Activated T-cell treated with anti-CD3 and anti-CD28 coated beads, Interleukin-2, amount 50 U/mL, for 1 hour (primary cell): ENCODE measurements around the gene ONECUT3.

ENCODE experiments used
- DNase-seq: peaks from one replicate; pipeline ENCODE4 v3.0.0-alpha.2; 2020

Gene ONECUT3

GRCh38 chr19:1742989-1743696 lies 10.2 kb upstream of the ONECUT3 start:
- DNase-seq, result no peak

- no peak for DNase-seq
These were observed 9.1 kb upstream of the ONECUT3 start for GRCh38 chr19:1744133-1744665.

DNA sequence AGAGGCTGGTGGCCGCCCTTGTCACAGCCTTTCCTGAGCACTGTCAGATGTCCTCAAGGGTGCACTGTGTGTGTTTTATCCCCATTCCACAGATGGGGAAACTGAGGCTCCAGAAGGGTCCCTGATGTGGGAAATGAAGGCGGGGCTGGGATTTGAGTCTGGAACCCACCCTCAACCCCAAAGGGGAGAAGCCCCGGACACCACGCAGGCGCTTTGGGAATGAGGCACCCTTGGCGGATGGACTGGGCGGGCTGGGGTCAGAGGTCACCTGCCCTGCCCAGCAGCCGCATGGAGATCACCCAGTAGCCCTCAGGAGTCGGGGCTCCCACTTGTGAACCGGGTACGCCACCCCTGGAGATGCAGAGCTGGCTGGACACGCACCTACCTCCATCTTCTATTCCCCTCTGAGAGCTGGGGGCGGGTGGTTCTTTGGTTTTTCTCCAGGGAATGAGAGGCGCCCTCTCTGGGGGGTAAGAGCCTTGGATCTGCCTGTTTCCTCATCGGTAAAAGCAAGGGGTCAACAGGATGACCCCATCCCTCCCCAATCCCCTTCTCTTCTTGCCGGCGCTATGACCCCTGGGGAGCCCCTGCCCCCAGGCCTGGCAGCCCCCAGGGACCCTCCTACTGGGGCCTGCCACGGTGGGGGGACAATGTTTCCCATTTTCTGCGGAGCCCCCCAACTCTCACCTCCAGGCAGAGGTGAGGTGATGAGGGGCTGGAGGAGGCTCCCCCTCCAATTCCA lies 8.3 kb upstream of the ONECUT3 start:
- DNase-seq, result no peak

DNA sequence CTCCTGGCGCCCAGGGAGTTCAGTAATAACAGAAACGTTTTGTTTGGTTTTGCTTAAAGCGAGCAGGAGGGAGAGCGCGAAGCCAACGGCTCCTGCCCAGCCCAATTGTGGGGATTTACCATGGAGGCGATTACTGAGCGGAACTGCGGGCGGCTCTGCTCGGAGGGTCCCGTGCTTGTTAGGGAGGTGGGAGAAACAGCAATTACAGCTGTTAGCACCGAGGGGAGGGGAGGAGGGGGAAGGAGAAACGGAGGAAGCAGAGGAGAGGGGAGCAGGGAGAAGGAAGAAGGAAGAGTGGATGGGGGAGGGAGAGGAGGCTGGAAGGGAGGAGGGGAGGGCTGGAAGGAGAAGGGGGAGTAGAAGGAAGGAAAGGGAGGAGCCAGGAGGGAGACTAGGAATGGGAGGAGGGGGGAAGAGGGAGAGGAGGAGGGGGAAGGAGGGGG lies 7.7 kb upstream of the ONECUT3 start:
- DNase-seq, result no peak

DNA sequence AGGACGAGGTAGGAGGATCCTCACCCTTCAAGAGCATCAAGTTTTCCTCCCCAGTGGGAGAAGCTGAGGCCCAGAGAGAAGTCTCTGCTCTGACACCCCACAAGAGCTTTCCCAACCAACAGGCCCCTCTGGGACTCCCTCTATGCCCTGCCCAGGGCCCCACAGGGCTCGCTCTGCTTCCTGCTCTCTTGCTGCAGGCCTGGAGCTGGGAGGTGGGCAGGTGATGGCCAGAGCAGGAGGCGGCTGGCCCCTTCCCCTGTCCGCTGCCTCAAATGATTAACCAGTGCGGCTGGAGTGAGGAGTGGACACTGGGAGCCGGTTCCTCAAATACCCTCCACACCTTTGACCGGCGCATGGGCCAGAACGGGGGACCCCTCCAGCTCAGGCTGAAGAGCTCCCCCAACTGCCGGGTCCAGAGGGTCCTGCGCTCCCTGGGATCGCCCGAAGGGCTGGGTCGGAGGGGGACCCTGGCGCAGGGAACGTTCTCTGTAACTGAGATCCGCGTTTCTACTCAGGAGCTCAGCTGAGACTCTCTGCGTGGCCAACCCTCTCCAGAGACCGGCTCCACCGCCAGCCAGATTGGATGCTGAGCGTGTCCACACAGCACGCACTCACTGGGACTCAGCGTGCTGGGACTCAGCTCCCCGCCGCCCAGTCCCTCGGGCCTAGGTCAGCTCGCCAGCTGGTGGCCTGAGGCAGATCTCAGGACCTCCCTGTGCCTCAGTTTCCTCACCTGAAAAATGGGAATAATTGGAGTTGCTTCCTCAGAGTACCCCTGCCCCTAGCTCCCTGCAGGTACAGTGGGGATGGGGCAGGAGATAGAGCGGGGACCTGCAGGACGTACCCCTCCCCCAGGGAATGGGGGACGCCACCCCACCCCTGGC lies 6.7 kb upstream of the ONECUT3 start:
- DNase-seq, result no peak

DNA sequence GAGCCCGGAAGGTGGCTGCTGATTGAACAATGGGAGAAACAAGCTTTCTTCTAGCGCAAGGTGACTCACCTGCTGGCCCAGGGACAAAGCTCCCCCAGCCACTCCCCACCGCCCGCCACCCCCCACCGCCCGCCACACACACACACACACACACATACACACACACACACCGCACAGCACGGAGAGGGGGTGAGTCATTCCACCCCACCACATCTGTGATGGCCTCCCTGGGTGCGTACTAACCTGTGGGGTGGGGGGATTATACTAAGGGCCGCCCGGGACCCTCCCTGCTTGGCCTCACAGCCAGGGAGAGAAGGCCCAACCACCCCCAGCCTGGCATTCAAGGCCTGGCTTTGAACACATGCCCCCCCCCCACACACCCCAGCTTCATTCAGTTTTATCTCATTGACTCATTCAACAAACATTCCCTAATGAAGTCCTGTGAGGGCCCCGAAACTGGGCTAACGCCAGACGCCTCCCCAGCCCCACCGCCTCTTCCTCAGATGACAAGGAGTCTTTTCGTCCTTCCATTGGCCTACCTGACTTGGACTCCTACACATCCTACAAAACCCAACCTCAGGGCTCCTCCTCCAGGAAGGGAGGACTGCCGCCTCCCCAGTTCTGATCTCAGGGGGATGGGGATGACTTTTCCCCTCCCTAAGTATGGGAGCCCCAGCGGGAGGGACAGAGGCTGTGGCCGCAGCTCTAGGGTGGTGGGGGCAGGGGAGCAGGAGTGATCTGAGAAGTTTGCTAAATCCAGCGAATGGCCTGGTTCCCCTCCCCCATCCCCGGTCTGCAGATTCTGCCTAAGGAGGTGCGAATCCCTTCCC lies 5.8 kb upstream of the ONECUT3 start:
- peak; percentile 41 for DNase-seq

DNA sequence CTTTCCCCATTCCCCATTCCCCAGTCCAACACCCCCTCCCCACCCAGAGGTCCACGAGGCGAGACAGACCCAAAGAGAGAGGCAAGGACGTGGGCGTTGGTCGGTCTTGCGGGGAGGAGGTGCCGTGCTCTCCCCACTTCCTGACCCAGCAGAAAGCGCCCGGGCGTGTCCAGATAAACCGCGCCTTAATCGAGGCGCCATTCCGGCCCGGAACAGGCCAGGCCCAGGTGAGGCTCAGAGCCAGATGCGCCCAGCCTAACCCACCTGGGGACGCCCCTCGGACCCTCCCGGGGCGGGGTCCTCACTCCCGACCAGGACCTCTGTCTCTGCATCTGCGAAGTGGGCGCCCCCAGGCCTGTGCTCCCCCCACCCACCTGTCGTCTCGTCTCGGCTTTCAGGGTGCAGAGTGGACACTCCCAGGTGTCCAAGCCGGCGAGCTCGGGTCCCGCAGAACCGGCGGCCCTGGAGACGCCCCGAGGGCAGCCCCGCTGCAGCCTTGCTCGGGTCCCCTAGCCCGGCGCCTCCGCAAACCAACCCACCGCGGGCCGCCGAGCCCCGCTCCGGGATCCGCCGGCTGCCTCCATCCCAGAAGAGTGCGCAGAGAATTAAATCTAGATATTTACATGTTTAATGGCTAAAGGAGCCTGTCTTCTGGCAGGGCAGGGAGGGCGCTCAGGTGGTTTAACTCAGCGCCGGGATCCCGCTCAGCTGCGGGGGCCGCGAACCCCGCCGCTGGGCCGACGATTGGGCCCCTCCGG lies 5.0 kb upstream of the ONECUT3 start:
- DNase-seq, result no peak

GRCh38 chr19:1748873-1749341 lies 4.4 kb upstream of the ONECUT3 start:
- DNase-seq, result no peak

DNA sequence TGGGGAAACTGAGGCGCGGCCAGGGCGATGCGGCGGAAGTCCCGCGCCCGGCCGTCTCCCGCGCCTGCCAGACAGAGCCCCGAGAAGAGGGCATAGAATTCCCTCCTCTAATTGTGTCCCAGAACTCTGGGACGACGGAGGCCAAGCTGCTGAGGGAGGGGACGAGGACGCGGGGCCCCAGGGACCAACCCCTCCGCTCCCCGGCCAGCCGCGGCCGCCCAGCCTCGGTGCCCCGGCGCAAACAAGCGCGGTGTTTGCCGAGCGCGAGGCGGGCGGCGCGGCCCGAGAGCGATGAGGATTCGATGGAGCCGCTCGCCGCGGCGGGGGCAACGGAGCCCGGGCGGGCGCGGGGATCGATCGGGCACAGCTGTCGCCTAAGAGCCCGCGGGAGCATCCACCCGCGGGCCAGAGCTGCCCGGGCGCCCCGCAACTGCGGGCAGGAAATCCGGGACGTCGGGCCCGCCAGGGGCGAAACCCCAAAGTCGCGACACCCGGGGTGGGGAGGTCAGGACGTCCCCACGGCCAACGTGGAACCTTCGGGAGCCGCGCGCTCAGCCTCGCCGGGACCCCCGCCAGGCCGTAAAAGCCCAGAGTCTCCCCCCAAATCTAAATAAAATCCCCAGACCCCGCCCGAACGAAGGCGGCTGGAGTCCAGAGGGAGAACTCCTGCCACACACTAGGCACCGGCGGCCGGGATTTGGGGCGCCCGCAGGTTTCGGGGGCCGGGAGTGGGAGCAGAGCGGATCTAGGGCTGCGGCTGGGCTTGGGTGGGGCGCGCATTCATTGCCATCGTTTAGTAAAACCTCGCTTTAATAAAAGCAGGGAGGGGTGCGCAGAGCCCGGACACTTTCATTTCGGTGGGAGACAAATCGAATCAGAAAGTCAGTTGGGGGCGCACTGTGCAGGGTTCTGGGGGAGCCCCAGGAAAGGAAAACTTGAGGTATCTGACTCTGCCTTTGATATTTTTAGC lies 3.6 kb upstream of the ONECUT3 start:
- no peak for DNase-seq

DNA sequence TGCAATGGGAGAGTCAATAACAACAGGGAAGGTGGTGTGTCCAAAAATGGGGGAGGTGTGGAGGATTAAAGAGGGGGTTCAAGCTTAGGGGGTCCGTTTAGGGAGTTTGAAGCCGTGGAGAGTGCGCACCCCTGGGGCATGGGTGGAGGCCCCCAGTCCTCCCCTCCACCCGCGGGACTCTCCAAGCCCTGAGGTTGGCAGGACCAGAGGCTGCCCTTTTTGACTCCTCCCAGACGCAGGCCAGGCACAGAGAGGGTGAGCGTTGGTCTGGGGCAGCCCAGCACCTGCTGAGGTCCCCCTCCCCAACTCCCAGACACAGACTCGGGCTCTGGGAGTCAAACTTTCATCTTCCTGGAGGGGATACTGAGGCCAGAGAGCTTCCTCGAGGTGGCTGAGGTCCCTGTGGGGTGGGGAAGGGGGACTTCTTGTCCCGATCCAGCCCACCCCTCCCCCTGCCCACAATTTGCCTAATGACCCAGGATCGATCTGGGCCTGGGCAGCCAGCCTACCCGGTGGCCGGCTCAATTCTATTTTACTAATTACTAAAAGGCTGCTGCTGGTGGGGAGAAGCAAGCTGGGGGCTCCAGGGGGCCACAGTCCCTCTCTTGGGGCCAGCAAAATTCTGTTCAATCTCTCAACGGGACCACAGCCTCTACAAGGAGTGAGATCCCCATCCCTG lies 2.8 kb upstream of the ONECUT3 start:
- no peak for DNase-seq

GRCh38 chr19:1751367-1752008 lies 1.8 kb upstream of the ONECUT3 start:
- no peak for DNase-seq

GRCh38 chr19:1752009-1752756 lies 1.1 kb upstream of the ONECUT3 start:
- no peak for DNase-seq

GRCh38 chr19:1754018-1754635 lies 821 bp downstream of the ONECUT3 start:
- DNase-seq, result no peak

DNA sequence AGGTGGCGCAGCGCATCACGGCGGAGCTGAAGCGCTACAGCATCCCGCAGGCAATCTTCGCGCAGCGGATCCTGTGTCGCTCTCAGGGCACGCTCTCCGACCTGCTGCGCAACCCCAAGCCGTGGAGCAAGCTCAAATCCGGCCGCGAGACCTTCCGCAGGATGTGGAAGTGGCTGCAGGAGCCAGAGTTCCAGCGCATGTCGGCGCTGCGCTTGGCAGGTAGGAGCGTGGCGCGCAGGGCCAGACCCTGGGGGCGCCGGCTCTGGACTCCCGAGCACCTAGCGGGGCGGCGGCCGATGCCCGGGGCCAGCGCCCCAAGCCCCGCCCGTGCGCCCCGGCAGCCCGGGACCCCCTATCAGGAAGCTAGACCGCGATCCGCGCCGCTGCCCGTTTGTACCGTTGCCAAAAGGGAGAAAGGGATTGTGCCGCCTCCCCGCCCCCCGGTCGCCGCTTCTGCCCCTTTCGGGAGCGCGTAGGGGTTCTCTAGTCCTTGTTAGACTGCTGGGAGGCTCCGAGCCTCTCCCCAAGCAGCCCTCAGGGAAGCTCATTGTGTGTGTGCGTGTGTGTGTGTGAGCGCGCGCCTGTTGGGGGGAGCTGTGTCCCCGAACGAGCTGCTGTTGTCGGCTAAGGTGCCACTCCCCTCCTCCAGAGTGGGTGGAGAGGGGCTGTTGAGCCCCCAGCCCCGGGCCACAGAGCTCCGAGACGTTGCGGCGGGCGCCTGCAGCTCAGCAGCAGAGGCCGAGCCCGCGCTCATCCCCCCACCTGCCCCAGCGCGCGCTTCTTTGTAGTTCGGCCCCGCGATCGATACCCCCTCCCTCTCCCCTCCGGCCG lies 1.5 kb downstream of the ONECUT3 start:
- DNase-seq, result no peak

DNA sequence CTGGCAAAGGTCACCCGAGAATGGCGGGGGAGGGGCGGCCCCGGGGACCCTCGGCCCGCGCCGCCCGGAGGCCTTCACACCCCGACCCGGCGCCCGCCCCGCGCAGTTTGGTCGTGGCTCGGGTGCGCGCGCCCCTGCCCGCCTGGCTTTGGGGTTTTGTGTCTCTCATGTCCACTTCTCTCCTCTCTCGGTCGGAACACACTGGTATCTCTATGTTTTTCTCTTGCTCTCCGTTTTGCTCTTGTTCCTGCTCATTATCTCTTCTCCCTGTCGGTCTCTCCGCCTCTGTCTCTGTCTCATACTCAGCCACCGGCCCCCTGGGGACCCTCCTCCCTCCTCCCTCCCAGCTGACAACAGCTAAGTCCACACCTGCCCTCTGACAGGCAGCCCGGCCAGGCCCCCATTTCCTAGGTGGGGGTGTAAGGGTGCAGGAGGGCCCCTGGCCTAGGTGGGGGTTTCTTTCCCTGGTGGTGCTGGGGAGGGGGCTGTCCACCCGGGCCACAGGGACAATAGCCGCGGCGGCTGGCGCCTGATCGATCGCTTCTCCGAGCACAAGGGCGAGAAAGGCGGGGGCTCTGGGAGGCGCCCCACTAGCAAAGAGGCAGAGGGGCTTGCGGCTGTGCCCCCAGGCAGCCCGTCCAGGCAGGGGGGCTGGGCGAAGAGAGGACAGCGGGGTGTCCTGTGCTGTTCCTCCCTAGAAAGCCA lies 2.3 kb downstream of the ONECUT3 start:
- DNase-seq, result no peak

- no peak for DNase-seq
These were observed 3.0 kb downstream of the ONECUT3 start for GRCh38 chr19:1756264-1756663.
